ENCODE data around the gene SLC66A2.

The SLC66A2 gene

DNA sequence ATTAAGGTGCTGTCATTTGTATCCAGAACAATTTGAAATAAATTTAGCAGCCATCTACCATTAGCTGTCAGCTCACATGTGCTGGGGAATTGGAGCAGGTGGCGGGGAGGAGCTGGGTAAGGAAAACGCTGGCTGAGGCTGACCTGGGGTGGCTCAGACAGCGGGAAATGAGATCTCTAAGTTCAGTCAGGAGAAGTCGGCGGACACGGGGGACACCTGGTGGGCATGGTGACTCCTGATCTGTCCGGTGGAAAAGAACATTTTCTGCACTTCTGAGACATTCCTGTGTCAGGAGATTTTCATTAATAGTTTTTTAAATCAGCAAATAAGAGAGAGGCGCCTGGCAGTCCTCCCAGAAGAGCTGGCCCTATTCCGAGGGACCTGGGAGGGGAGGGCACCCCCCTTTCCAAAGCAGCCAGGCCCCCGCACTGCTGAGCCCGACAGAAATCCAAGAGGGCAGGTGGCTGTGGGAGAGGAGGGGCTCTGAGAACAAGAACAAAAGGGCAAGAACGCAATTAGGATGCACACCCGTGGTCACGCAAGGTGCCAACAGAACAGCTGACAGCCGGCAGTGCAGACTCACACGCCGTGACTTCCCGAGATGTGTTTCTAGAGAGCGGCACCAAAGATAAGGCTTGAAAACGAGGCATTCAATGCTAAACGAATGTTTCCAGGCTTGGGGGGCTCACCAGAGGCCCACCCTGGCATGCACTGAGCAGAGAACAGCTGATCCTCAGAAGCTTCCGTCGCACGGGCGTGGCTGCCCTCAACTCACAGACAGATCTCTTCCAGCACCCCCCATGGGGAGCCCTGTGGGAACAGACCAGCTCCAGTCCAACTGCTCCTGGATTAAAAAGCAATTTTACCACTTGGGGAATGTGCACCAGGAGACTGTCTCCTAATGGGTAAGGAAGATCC is 26.4 kb downstream of the SLC66A2 start:
- DNase-seq (ENCODE audit: low spot score) = no peak
- H3K27ac ChIP-seq = no peak overlapping the region
- POLR2A ChIA-PET (ENCODE audit: low non-redundant PET) = no interaction called here
- TF ChIP-seq, protein P1, sequence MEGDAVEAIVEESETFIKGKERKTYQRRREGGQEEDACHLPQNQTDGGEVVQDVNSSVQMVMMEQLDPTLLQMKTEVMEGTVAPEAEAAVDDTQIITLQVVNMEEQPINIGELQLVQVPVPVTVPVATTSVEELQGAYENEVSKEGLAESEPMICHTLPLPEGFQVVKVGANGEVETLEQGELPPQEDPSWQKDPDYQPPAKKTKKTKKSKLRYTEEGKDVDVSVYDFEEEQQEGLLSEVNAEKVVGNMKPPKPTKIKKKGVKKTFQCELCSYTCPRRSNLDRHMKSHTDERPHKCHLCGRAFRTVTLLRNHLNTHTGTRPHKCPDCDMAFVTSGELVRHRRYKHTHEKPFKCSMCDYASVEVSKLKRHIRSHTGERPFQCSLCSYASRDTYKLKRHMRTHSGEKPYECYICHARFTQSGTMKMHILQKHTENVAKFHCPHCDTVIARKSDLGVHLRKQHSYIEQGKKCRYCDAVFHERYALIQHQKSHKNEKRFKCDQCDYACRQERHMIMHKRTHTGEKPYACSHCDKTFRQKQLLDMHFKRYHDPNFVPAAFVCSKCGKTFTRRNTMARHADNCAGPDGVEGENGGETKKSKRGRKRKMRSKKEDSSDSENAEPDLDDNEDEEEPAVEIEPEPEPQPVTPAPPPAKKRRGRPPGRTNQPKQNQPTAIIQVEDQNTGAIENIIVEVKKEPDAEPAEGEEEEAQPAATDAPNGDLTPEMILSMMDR (conservative IDR thresholded peaks at IDR 0.05; ENCODE audit: low read depth) = no peak
- CTCF ChIA-PET = no interaction called here

DNA sequence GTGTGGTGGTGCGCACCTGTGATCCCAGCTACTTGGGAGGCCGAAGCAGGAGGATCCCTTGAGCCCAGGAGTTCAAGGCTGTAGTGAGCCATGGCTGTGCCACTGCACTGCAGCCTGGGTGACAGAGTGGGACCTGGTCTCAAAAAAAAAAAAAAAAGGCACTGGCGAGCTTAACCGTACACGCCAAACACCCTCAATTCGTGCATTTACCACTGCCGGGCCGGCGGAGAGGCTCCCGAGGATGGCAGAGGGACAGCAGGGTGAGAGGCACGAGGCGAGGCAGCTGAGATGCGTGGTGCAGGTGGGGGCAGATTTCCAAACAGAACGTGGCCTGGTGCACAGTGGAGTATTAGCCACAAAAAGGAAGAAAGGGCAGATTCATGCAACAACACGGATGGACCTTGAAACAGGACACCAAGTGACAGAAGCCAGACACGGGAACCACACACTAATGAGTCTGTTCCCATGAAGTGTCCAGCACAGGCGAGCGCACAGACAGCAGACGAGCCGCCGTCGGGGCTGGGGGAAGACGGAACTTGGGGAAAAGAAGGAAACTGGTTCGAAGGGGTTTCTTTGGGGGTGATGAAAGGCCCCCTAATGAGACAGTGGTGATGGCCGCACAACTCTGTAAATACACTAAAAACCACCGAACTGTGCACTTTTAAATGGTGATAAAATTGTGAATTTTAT is 27.4 kb downstream of the SLC66A2 start:
- no peak for DNase-seq (ENCODE audit: low spot score)
- CTCF ChIA-PET = no interaction called here
- H3K27ac ChIP-seq = no peak overlapping the region
- TF ChIP-seq, protein P1 (conservative IDR thresholded peaks at IDR 0.05; ENCODE audit: low read depth) = no peak
- POLR2A ChIA-PET (ENCODE audit: low non-redundant PET) = interaction anchor here (0.6 kb wide), 1 partner anchor 106 kb away, joined by 5 read pairs; no protein-coding TSS in a partner anchor

DNA sequence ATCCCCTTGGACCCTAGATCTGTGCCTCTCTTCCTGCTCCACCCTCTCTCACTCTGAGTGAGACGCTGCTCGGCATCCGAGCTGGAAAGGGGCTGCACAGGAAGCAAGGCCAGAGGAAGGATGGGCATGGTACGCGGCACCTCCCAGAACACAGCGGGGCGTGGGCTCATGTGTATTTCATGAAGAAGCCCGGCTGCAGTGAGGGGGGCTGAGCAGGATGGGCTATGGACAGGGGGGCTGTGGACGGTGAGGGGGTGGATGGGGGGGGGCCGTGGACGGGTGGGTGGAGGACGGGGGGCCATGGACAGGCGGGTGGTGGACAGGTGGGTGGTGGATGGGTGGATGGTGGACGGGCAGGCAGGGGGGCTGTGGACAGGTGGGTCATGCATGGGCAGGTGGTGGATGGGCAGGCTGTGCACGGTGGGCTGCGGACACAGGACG is 28.5 kb downstream of the SLC66A2 start:
- H3K27ac ChIP-seq = no peak overlapping the region
- no peak for DNase-seq (ENCODE audit: low spot score)
- CTCF ChIA-PET = no interaction called here
- POLR2A ChIA-PET (ENCODE audit: low non-redundant PET) = no interaction called here
- TF ChIP-seq, protein P1 (conservative IDR thresholded peaks at IDR 0.05; ENCODE audit: low read depth) = no peak

DNA sequence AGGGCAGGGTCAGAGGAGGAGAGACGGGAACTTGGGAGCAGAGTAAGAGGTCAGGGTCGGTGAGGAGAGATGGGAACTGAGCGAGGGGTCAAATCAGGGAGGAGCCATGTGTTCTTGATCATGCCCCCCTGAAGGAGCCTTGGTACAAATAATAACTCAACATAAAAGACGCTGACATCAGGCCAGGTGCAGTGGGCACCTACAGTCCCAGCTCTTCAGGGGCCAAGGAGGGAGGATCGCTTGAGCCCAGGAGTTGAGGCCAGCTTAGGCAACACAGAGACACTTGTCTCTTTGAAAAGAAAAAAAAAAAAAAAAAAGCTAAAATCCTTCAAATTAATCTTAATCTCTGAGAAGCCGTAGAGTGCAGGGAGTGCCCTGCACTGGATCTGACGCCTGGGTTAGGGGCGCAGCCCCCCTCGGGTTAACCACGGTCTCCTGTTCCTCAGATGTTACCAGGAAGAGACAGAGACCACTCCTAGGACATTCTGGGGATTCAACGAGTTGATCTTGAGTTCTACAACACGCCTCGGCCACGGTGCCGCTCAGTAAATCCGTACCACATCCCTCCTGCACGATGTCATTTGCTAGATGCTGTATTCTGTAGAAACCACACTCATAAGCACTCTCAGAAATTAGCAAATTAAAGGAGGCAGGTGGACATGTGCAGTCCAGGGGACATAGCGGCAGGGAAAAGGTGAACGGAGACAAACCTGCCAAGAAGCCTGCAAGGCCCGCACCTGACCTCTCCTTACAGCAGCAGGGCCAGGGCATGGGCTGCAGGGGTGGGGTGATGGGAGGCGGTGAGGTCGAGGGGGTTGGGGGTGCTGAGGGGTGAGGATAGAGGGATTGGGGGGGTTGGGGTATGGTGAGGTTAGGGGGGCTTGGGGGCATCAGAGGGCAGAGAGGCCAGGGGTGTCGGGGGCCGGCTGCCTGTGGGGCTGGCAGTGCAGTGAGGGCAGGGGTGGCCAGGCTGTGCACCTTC is 29.2 kb downstream of the SLC66A2 start:
- H3K27ac ChIP-seq = no peak overlapping the region
- TF ChIP-seq, protein P1 (conservative IDR thresholded peaks at IDR 0.05; ENCODE audit: low read depth) = no peak
- ChIA-PET POLR2A (ENCODE audit: low non-redundant PET) (no interaction called here), CTCF (no interaction called here)
- DNase-seq (ENCODE audit: low spot score) = no peak

DNA sequence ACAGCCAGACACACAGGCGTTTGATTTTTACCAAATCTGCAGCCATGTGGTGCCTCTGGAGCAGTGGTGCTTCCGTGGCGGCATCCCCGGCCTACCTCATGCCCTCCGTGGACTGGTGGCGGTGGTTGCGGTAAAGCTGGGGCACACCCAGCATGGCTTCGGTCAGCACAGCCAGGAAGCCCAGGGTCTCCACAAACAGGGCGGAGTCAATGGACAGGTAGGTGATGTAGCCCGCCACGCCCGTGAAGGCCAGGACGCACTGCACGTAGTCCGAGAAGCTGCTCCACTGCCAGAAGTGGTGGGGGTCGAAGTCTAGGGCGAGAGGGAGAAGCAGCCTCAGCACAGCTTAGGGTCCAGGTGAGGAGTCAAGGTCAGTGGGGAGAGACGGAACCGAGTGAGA is 32.4 kb downstream of the SLC66A2 start:
- CTCF ChIA-PET = interaction anchor here (0.6 kb wide), 1 partner anchor 90 kb away, joined by 4 read pairs; no protein-coding TSS in a partner anchor
- H3K27ac ChIP-seq = no peak overlapping the region
- POLR2A ChIA-PET (ENCODE audit: low non-redundant PET) = no interaction called here
- DNase-seq (ENCODE audit: low spot score) = no peak
- TF ChIP-seq, protein P1 (conservative IDR thresholded peaks at IDR 0.05; ENCODE audit: low read depth) = no peak

DNA sequence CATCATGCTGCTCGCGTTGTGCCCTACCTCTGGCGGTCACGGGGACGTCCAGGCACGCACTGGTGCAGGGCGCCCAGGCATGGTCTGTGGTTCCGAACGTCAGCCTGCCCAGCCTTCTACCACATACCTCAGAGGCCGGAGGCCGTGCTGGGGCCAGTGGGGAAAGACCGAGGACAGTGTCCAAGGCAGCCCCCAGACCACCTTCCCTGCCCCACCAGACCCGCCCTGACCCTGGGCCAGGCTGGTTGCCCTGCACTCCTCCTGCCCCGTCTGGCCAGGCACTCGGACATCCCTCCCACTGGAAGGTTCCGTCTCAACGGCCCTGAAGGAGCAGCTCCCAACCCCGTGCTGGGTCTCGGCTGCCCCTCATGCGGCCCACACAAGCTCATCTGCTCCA is 32.8 kb downstream of the SLC66A2 start:
- TF ChIP-seq, protein P1 (conservative IDR thresholded peaks at IDR 0.05; ENCODE audit: low read depth) = no peak
- ChIA-PET POLR2A (ENCODE audit: low non-redundant PET) (no interaction called here), CTCF (interaction anchor here (0.6 kb wide), 1 partner anchor 89 kb away, joined by 4 read pairs; no protein-coding TSS in a partner anchor)
- no peak overlapping the region for H3K27ac ChIP-seq
- no peak for DNase-seq (ENCODE audit: low spot score)
